Osteoblast (primary cell): Measurements from ENCODE around the gene JPT1. TPM values are rescaled to one million over a fixed set of nuclear protein-coding genes. Genes with fewer than 3 reads are reported as not detected.

ENCODE experiments used
- DNase-seq: peaks from one replicate; pipeline ENCODE4 v3.0.0; 2011; ENCODE audit warnings: low spot score, mixed read lengths; ENCODE audit not compliant: insufficient read length; ENCODE audit errors: missing footprints
- H2AFZ ChIP-seq: 2 replicates; pipeline ENCODE4 v1.6.0; 2011; ENCODE audit warnings: mild to moderate bottlenecking, low read length
- H3K27ac ChIP-seq: 2 replicates; pipeline ENCODE4 v1.5.1; 2011; ENCODE audit warnings: mild to moderate bottlenecking, low read depth, low read length, moderate library complexity
- H3K27me3 ChIP-seq: 2 replicates; pipeline ENCODE4 v1.6.0; 2012; ENCODE audit warnings: mild to moderate bottlenecking, control low read depth, inconsistent platforms, low read length, moderate library complexity; ENCODE audit not compliant: insufficient read depth
- H3K36me3 ChIP-seq: 2 replicates; pipeline ENCODE4 v1.5.1; 2011; ENCODE audit warnings: mild to moderate bottlenecking, low read length, control low read depth, moderate library complexity; ENCODE audit not compliant: insufficient read depth
- H3K4me1 ChIP-seq: 2 replicates; pipeline ENCODE4 v1.5.1; 2011; ENCODE audit warnings: mild to moderate bottlenecking, low read length, control low read depth, moderate library complexity; ENCODE audit not compliant: insufficient read depth
- H3K4me2 ChIP-seq: 2 replicates; pipeline ENCODE4 v1.6.0; 2011; ENCODE audit warnings: mild to moderate bottlenecking, low read length; ENCODE audit not compliant: insufficient read depth
- H3K4me3 ChIP-seq: fragments of 200-600 bp; sonication (generic); 3 replicates; pipeline ENCODE4 v1.5.1; 2012; ENCODE audit warnings: mild to moderate bottlenecking, low read length, inconsistent platforms; ENCODE audit not compliant: insufficient read depth
- H3K79me2 ChIP-seq: 2 replicates; pipeline ENCODE4 v1.6.0; 2012; ENCODE audit warnings: mild to moderate bottlenecking, low read length, control low read depth, inconsistent platforms; ENCODE audit not compliant: insufficient read depth
- H3K9me3 ChIP-seq: 2 replicates; pipeline ENCODE4 v1.5.1; 2011; ENCODE audit warnings: low read depth, low read length, control low read depth
- H4K20me1 ChIP-seq: 2 replicates; pipeline ENCODE4 v1.6.0; 2012; ENCODE audit warnings: mild to moderate bottlenecking, low read length, control low read depth; ENCODE audit not compliant: insufficient read depth
- total RNA-seq: library from RNA; depleted of rRNA; stranded (reverse); fragments of >200 nt; gene quantifications from 2 replicates; pipeline ENCODE4 v1.2.3, GENCODE V29; 2012
- TF ChIP-seq, protein P1 (sequence below): IDR thresholded peaks from 2 replicates; pipeline ENCODE4 v1.5.1; 2011; ENCODE audit warnings: mild to moderate bottlenecking, low read depth, low read length, moderate library complexity; ENCODE audit errors: extremely low read depth

The JPT1 gene
- total RNA-seq, 1 donor = 60.8 TPM

- Histone ChIP-seq H4K20me1 (no peaks in the 10 kb centered on the region), H3K4me2 (no peak overlapping the region), H3K79me2 (no peaks in the 10 kb centered on the region), H3K4me1 (no peaks in the 10 kb centered on the region), H3K27me3 (no peaks in the 10 kb centered on the region), H2AFZ (no peak overlapping the region), H3K4me3 (no peak overlapping the region), H3K36me3 (no peaks in the 10 kb centered on the region), H3K9me3 (no peaks in the 10 kb centered on the region), H3K27ac (no peak overlapping the region)
- TF ChIP-seq, protein P1, sequence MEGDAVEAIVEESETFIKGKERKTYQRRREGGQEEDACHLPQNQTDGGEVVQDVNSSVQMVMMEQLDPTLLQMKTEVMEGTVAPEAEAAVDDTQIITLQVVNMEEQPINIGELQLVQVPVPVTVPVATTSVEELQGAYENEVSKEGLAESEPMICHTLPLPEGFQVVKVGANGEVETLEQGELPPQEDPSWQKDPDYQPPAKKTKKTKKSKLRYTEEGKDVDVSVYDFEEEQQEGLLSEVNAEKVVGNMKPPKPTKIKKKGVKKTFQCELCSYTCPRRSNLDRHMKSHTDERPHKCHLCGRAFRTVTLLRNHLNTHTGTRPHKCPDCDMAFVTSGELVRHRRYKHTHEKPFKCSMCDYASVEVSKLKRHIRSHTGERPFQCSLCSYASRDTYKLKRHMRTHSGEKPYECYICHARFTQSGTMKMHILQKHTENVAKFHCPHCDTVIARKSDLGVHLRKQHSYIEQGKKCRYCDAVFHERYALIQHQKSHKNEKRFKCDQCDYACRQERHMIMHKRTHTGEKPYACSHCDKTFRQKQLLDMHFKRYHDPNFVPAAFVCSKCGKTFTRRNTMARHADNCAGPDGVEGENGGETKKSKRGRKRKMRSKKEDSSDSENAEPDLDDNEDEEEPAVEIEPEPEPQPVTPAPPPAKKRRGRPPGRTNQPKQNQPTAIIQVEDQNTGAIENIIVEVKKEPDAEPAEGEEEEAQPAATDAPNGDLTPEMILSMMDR = no peak
- DNase-seq = no peak
Observed at GRCh38 chr17:75188614-75189013, 34.3 kb upstream of the JPT1 start.

DNA sequence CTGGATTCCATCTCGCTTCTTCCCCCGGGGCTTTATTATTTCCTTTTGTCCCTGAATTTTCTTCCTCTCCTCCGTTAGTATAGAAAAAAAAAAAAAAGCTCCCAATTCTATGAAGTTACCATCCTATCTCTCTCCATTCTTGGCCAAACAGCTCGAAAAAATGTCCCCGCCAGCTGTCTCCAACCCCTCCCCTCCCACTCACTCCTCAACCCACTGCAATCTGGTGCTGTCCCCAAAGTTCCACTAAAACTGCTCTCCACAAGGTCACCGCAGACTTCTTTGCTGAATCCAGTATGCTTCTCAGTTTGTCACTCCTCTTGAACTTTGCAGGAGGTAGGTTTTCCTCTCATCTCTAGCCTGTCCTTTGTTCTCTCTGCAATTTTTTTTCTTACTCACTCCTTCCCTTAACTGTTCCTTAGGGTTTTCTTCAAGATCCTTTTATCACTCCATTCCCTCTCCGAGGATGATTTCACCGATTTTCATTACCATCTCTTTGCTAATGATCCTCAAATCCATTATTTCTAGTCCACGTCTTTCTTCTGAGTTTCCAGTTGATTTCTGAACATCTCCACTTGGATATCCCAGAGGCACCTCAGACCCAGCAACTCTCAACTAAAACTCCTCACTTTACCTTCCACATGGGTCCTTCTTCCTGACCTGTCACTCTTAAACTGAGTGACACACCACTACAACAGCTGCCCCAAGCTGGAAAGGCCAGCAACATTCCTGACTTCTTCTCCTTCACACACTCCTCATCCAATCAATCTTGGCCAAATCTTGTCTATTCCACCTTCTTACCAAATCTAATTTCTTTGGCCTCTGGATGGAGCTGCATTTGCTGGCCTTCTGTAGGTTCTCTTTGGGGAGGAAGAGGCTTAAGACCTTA, 29.9 kb upstream of the JPT1 start:
- H3K79me2 ChIP-seq = peaks cover 32% of the 10 kb centered on the region

GRCh38 chr17:75182569-75183436, 28.5 kb upstream of the JPT1 start, which contains the start of gene SUMO2:
SUMO2 (minus strand) TSS chr17:75182959; CDS start chr17:75182834, 125 bp downstream.
- Histone ChIP-seq H4K20me1 (peaks cover 35% of the 10 kb centered on the region), H2AFZ (peak within 1 kb of the TSS; percentile 100), H3K9me3 (no peaks in the 10 kb centered on the region), H3K4me3 (peak within 1 kb of the TSS; percentile 83), H3K79me2 (peaks cover 46% of the 10 kb centered on the region), H3K36me3 (peaks cover 30% of the 10 kb centered on the region), H3K4me1 (peaks cover 6% of the 10 kb centered on the region), H3K27me3 (no peaks in the 10 kb centered on the region), H3K27ac (peak within 1 kb of the TSS; percentile 92), H3K4me2 (peak within 1 kb of the TSS; percentile 96)
- peak; percentile 99 for DNase-seq
- TF ChIP-seq, protein P1 = peak; percentile 14

More for the DNA sequence above, 29.9 kb upstream of the JPT1 start:
- DNase-seq = no peak
- peaks cover 26% of the 10 kb centered on the region for H4K20me1 ChIP-seq
- peaks cover 16% of the 10 kb centered on the region for H3K36me3 ChIP-seq
- no peak overlapping the region for H3K27ac ChIP-seq
- H2AFZ ChIP-seq = peak overlapping the region; percentile 10
- H3K4me2 ChIP-seq = no peak overlapping the region
- H3K9me3 ChIP-seq = no peaks in the 10 kb centered on the region
- TF ChIP-seq, protein P1 = no peak
- no peak overlapping the region for H3K4me3 ChIP-seq
- no peaks in the 10 kb centered on the region for H3K27me3 ChIP-seq
- peaks cover 6% of the 10 kb centered on the region for H3K4me1 ChIP-seq

DNA sequence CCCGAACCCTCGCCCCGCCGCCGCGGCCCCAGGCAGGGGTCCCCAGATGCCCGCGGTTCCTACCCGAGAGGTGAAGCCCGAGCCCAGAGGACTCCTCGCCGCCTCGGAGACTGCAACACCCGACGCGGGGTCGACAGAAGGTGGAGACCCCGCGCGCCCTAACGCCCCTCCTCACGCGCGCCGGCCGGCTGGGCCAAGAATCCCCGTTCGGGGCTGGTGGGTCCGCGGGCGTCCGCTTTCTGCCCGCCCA, 27.9 kb upstream of the JPT1 start:
- TF ChIP-seq, protein P1 = no peak
- H3K4me1 ChIP-seq = peaks cover 6% of the 10 kb centered on the region
- no peaks in the 10 kb centered on the region for H3K9me3 ChIP-seq
- H2AFZ ChIP-seq = peak overlapping the region; percentile 59
- H3K4me2 ChIP-seq = peak overlapping the region; percentile 96
- peaks cover 31% of the 10 kb centered on the region for H3K36me3 ChIP-seq
- DNase-seq = no peak
- H3K4me3 ChIP-seq = peak overlapping the region; percentile 83
- H3K27ac ChIP-seq = peak overlapping the region; percentile 92
- H4K20me1 ChIP-seq = peaks cover 35% of the 10 kb centered on the region
- no peaks in the 10 kb centered on the region for H3K27me3 ChIP-seq
- H3K79me2 ChIP-seq = peaks cover 51% of the 10 kb centered on the region
